GM12892 (cell line): ENCODE measurements around the gene BLNK.

Source experiments
- POLR2A ChIP-seq: IDR thresholded peaks from 2 replicates; pipeline ENCODE4 v1.6.1; 2011; ENCODE audit warnings: low read depth, low read length, control low read depth
- POLR2AphosphoS5 ChIP-seq: IDR thresholded peaks from 2 replicates; pipeline ENCODE4 v1.6.1; 2011; ENCODE audit warnings: low read depth, low read length, control low read depth

- no peak for TF ChIP-seq POLR2AphosphoS5
- TF ChIP-seq POLR2A, result no peak
Observed at GRCh38 chr10:96319754-96320474, 48.5 kb upstream of the BLNK start.
